ENCODE measurements around the gene GGACT. TPM values are rescaled to one million over a fixed set of nuclear protein-coding genes. Genes with fewer than 3 reads are reported as not detected.

Gene GGACT
- total and polyA plus RNA-seq, 2 experiments from 2014 or later, result 0.70 to 5.6 TPM

DNA sequence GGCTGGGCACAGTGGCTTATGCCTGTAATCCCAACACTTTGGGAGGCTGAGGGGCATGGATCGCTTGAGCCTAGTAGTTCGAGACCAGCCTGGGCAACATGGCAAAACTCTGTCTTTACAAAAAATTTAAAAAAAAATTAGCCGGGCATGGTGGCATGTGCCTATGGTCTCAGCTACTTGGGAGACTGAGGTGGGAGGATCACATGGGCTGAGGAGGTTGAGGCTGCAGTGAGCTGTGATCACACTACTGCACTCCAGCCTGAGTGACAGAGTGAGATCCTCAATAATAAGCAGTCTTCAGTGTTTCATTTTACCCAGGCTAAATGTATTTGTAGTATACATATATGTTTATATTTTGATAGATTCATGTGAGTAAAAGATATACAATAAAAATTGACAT, 85.0 kb downstream of the GGACT start:
- Histone ChIP-seq H2AFZ (no peak overlapping the region), H3K4me3 (no peak overlapping the region), H3K9me3 (ENCODE audit: low read depth) (no peaks in the 10 kb centered on the region), H3K9me2 (replicated peaks; ENCODE audit: insufficient read depth) (no peaks in the 10 kb centered on the region), H3K36me3 (replicated peaks; ENCODE audit: insufficient read depth, low read depth) (no peaks in the 10 kb centered on the region), H4K20me1 (ENCODE audit: insufficient read depth, poor library complexity, severe bottlenecking) (no peaks in the 10 kb centered on the region), H3K4me1 (ENCODE audit: insufficient read depth) (no peaks in the 10 kb centered on the region), H3K27me3 (no peaks in the 10 kb centered on the region), H3K4me2 (no peak overlapping the region), H3K27ac (no peak overlapping the region), H3K79me2 (no peaks in the 10 kb centered on the region)
- DNase-seq (ENCODE audit: low spot score), result no peak
- TF ChIP-seq EZH2 (IDR thresholded peaks at IDR 0.05; ENCODE audit: borderline replicate concordance), result no peak
- TF ChIP-seq, protein P1, sequence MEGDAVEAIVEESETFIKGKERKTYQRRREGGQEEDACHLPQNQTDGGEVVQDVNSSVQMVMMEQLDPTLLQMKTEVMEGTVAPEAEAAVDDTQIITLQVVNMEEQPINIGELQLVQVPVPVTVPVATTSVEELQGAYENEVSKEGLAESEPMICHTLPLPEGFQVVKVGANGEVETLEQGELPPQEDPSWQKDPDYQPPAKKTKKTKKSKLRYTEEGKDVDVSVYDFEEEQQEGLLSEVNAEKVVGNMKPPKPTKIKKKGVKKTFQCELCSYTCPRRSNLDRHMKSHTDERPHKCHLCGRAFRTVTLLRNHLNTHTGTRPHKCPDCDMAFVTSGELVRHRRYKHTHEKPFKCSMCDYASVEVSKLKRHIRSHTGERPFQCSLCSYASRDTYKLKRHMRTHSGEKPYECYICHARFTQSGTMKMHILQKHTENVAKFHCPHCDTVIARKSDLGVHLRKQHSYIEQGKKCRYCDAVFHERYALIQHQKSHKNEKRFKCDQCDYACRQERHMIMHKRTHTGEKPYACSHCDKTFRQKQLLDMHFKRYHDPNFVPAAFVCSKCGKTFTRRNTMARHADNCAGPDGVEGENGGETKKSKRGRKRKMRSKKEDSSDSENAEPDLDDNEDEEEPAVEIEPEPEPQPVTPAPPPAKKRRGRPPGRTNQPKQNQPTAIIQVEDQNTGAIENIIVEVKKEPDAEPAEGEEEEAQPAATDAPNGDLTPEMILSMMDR (IDR thresholded peaks at IDR 0.05; ENCODE audit: poor library complexity), result no peak
- TF ChIP-seq EZH2phosphoT487 (IDR thresholded peaks at IDR 0.05; ENCODE audit: low read depth, severe bottlenecking, unreplicated experiment), result no peak
- 96% methylated on average over 3 of the region's 3 CpGs for WGBS (ENCODE audit: low lambda C conversion rate, missing lambda C conversion rate)

DNA sequence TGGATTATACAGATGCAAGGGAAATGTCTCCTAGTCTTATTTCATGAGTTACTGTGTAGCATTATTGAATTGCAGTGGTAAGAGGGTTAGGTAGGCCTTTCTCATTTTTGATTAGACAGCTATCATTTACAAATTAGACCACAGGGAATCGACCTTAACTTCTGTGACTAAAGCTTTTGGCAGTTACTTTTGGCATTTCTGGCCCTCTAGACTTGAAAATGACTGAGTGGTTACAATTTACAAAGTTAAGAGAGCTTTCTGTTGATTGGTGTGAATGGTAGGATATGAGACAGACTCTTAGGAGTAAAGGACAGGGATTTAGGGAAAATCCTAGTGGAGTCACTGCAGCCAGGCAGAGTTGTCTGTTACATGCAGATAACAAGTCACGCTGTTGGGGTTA, 86.1 kb downstream of the GGACT start:
- Histone ChIP-seq H3K27me3 (no peaks in the 10 kb centered on the region), H3K9me3 (ENCODE audit: low read depth) (no peaks in the 10 kb centered on the region), H4K20me1 (ENCODE audit: insufficient read depth, poor library complexity, severe bottlenecking) (no peaks in the 10 kb centered on the region), H3K4me3 (no peak overlapping the region), H3K9me2 (replicated peaks; ENCODE audit: insufficient read depth) (no peaks in the 10 kb centered on the region), H3K4me1 (ENCODE audit: insufficient read depth) (no peaks in the 10 kb centered on the region), H3K79me2 (no peaks in the 10 kb centered on the region), H2AFZ (no peak overlapping the region), H3K4me2 (no peak overlapping the region), H3K27ac (peak overlapping the region; percentile 53), H3K36me3 (replicated peaks; ENCODE audit: insufficient read depth, low read depth) (no peaks in the 10 kb centered on the region)
- WGBS (ENCODE audit: low lambda C conversion rate, missing lambda C conversion rate), result 51% methylated on average over 2 of the region's 2 CpGs
- TF ChIP-seq EZH2 (IDR thresholded peaks at IDR 0.05; ENCODE audit: borderline replicate concordance), result no peak
- TF ChIP-seq, protein P1 (IDR thresholded peaks at IDR 0.05; ENCODE audit: poor library complexity), result no peak
- TF ChIP-seq EZH2phosphoT487 (IDR thresholded peaks at IDR 0.05; ENCODE audit: low read depth, severe bottlenecking, unreplicated experiment), result no peak
- no peak for DNase-seq (ENCODE audit: low spot score)

DNA sequence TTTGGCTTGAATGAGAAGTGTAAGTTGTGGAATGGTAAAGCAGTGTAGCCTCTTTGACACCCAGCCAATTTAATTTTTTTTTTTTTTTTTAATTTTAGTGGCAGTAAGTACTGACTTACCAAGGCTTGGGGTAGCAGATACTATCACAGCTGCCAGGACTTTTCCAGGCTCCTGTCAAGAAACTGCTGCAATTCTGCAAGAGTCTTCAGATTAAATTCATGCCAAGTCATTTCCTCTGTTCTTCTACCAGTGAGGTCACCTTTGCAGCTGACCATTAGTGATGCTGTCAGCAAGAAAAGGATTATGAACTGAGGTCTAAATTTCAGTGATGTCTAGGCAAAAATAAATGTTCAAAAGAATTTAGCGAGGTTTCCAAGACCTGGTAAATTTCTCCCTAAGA, 91.2 kb downstream of the GGACT start:
- Histone ChIP-seq H3K27ac (no peak overlapping the region), H3K9me3 (ENCODE audit: low read depth) (no peaks in the 10 kb centered on the region), H2AFZ (no peak overlapping the region), H3K4me3 (no peak overlapping the region), H3K9me2 (replicated peaks; ENCODE audit: insufficient read depth) (no peaks in the 10 kb centered on the region), H3K36me3 (replicated peaks; ENCODE audit: insufficient read depth, low read depth) (no peaks in the 10 kb centered on the region), H4K20me1 (ENCODE audit: insufficient read depth, poor library complexity, severe bottlenecking) (no peaks in the 10 kb centered on the region), H3K4me2 (no peak overlapping the region), H3K4me1 (ENCODE audit: insufficient read depth) (no peaks in the 10 kb centered on the region), H3K27me3 (no peaks in the 10 kb centered on the region), H3K79me2 (no peaks in the 10 kb centered on the region)
- TF ChIP-seq, protein P1 (IDR thresholded peaks at IDR 0.05; ENCODE audit: poor library complexity), result no peak
- TF ChIP-seq EZH2 (IDR thresholded peaks at IDR 0.05; ENCODE audit: borderline replicate concordance) (no peak), EZH2phosphoT487 (IDR thresholded peaks at IDR 0.05; ENCODE audit: low read depth, severe bottlenecking, unreplicated experiment) (no peak)
- DNase-seq (ENCODE audit: low spot score), result no peak
- WGBS (ENCODE audit: low lambda C conversion rate, missing lambda C conversion rate), result 87% methylated on average over 1 of the region's 1 CpG

DNA sequence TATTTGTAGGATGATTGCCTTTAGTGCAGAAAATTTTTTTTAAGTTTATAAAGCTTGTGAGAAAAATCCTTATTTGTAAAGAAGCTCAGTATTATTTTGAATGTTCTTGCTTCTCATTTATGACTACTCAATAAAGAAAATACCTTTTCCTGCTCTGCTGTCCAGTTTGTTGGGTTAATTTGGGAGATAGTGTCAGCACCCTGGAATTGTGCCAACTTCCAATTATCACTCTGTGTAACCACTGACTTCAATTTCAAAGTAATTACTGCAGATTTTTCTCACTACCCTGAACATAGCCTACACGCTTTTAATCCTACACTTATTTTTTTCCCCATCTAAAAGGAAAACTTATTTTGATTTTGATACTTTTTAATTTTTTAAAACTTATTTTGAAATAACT, 93.1 kb downstream of the GGACT start:
- Histone ChIP-seq H3K9me3 (ENCODE audit: low read depth) (no peaks in the 10 kb centered on the region), H3K27me3 (no peaks in the 10 kb centered on the region), H4K20me1 (ENCODE audit: insufficient read depth, poor library complexity, severe bottlenecking) (no peaks in the 10 kb centered on the region), H3K4me3 (no peak overlapping the region), H3K36me3 (replicated peaks; ENCODE audit: insufficient read depth, low read depth) (no peaks in the 10 kb centered on the region), H3K79me2 (no peaks in the 10 kb centered on the region), H2AFZ (no peak overlapping the region), H3K9me2 (replicated peaks; ENCODE audit: insufficient read depth) (no peaks in the 10 kb centered on the region), H3K4me1 (ENCODE audit: insufficient read depth) (no peaks in the 10 kb centered on the region), H3K4me2 (no peak overlapping the region), H3K27ac (no peak overlapping the region)
- no peak for DNase-seq (ENCODE audit: low spot score)
- WGBS (ENCODE audit: low lambda C conversion rate, missing lambda C conversion rate), result 94% methylated on average over 1 of the region's 1 CpG
- TF ChIP-seq EZH2phosphoT487 (IDR thresholded peaks at IDR 0.05; ENCODE audit: low read depth, severe bottlenecking, unreplicated experiment) (no peak), EZH2 (IDR thresholded peaks at IDR 0.05; ENCODE audit: borderline replicate concordance) (no peak)
- TF ChIP-seq, protein P1 (IDR thresholded peaks at IDR 0.05; ENCODE audit: poor library complexity), result no peak

Data from hepatocyte (in vitro differentiated cells).